IPS-18c (cell line): ENCODE measurements around the gene ZSWIM6.

Experiments used
- H3K4me3 ChIP-seq: 2 replicates; pipeline ENCODE4 v1.7.0; 2013; ENCODE audit warnings: low read depth, mild to moderate bottlenecking, low read length, moderate library complexity; ENCODE audit not compliant: insufficient read depth
- H3K9me3 ChIP-seq: one replicate; pipeline ENCODE4 v1.6.1; 2013; ENCODE audit warnings: mild to moderate bottlenecking, low read length, moderate library complexity; ENCODE audit not compliant: control insufficient read depth, insufficient read depth

The ZSWIM6 gene

DNA sequence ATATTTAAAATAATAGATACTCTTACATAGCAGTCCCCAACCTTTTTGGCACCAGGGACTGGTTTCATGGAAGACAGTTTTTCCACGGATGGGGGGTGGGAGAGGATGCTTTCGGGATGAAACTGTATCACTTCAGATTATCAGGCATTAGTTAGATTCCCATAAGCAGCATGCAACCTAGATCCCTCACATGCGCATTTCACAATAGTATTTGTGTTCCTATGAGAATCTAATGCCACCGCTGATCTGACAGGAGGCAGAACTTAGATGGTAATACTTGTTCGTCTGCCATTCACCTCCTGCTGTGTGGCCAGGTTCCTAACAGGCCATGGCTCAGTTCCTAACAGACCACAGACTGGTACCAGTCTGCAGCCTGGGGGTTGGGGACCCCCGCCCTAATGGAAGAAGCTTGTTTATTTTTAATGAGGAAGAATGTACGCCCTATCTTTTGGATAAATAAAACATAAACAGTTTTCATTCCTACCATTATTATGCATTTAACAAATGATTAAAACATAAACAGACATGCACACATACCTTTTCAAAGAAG is 187.7 kb downstream of the ZSWIM6 start:
- no peaks in the 10 kb centered on the region for H3K9me3 ChIP-seq
- H3K4me3 ChIP-seq: no peak overlapping the region

DNA sequence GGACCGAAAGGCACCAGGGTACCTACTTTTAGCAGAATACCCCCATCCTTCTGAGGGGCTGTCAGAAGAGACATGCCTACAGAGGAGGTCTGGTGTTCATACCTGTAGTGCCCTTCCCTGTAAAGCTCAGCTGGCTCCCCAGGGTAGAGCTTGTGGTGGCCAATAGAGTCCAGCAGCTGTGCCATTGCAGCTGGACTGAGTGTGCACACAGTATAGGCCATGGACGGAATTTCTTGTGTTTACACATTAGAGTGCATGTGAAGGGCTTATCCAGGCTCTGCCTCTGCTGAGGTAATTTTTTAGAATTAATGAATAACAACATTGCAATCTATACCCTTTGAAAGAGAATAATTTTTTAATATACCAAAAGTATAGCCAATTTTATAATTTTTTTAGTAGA is 191.0 kb downstream of the ZSWIM6 start:
- Histone ChIP-seq H3K4me3 (no peak overlapping the region), H3K9me3 (no peaks in the 10 kb centered on the region)

DNA sequence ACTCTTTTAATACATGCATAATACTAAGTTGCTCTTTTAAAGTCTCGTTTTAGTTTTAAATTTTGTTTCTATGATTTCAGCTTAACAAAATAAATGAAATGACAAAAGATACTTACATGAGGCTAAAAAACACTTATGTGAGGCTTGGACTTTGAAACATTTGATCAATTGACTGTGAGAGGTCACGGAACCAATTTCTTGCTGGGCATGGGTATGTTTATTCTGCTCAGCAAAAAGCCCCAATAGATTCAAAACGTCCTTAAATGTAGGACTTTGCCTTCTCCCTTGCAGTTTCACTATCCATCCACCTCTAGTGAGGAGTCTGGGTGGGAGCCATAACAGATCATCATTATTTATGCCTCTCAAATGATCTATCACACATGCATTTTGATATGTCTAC is 191.9 kb downstream of the ZSWIM6 start:
- Histone ChIP-seq H3K9me3 (no peaks in the 10 kb centered on the region), H3K4me3 (no peak overlapping the region)

DNA sequence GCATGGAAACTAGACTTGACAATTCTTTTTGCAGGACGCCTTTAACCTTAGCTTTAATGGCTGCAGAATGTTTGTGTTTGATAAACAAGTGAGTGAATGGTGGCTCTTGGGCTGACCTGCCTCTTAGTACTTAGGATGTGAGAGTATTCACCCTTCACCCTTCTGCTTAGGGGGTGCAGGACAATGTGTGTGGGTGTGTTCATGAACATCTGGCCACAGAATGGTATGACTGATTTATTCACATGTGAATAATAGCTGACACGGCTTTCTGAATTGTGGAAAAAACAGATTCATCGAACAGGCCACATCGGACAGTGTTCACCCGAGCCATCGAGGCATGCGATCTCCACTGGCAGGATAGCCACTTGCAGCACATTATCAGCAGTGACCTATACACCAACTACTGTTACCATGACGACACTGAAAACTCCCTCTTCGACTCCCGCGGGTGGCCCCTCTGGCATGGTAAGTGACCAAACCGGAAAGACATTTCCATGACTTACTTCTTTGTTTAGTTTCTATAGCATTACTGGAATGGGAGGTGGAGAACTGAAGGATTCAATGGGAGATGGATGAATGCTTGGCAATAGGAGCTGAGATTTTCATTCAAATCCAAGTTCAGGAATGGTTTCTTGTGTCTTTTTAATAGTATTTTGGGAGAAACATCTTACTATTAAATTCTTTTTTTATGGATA is 193.6 kb downstream of the ZSWIM6 start:
- Histone ChIP-seq H3K4me3 (no peak overlapping the region), H3K9me3 (no peaks in the 10 kb centered on the region)

DNA sequence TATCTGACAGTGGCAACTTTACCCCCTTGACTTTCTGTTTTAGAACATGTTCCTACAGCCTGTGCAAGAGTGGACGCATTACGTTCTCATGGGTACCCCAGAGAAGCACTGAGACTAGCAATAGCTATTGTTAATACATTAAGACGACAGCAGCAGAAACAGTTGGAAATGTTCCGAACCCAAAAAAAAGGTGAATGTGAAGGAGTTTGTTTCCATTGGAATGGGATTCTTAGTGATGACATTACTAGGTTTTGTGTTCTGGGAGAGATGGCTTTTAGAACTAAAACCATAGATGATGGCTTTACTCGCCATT is 194.1 kb downstream of the ZSWIM6 start:
- Histone ChIP-seq H3K9me3 (no peaks in the 10 kb centered on the region), H3K4me3 (no peak overlapping the region)

DNA sequence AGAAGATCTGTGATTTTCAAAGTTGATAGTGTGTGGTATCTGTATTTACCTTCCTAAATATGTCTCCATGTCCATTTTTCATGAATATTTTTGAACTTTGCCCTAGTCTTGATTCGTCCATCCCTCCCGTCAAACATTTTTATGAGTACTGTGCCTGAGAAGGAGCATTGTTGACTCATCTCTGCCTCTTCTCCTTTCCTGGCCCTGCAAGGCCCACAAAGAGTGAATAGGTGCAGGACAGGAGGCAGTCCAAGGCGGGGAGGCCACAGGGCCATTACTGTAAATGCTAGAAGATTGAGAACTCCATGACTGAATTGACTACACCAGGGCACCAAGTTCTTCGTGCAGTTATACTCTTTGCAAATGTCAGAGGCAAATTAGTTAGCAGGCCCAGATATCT is 200.9 kb downstream of the ZSWIM6 start:
- H3K9me3 ChIP-seq: no peaks in the 10 kb centered on the region
- no peak overlapping the region for H3K4me3 ChIP-seq

DNA sequence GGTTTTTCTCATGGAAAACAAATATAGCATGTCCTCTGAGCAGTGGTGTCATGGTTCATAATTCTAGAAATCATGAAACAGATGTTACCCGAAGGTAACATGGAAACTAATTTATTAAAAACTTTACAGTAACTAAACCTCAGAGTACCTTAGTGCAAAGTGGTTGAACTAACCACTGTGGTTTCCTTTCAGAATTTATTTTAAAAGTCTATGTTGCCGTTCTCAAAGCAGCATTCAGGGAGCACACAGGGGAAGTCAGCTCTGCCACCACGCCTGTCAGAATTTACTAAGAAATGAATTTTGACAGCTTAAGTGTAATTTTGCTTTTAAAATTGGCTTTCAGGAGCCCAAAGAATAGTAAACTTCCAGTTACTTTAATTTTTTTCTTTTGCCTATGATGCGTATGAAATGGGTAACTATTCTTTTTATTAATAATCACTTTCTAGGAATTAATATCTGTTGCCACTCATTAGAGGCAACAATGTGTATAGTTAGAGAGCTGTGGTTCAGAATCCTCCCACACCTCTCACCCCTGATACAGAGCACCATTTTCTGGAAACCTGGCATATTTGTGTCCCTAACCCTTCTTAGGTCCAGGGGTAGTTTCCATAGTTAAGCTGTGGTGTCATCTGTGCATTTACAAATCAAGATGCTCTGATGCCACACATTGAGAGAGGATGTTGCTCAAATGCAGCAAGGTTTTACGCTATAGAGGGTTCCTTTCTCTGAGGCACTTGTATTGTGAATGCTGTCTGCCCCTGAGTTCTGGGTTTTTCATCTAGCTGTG is 202.6 kb downstream of the ZSWIM6 start:
- Histone ChIP-seq H3K4me3 (no peak overlapping the region), H3K9me3 (no peaks in the 10 kb centered on the region)

DNA sequence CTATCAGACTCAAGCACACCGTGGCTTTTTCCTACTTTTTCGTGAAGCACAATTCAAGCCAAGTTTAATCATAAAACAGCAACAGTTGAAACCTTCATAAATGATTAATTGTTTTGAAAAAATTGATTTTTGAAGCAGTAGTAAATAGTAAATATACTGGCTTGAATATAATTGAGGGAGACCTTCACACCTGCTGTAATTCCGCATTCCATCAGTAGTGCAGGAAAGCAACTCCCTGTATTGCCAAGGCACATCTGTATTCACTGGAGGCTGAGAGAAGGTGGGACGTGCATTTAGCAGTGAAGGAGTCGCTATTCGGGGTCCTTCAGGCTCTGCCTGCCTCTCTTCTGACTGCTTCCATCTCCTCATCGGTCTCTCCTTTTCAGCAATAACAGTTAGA is 203.8 kb downstream of the ZSWIM6 start:
- Histone ChIP-seq H3K9me3 (no peaks in the 10 kb centered on the region), H3K4me3 (no peak overlapping the region)

DNA sequence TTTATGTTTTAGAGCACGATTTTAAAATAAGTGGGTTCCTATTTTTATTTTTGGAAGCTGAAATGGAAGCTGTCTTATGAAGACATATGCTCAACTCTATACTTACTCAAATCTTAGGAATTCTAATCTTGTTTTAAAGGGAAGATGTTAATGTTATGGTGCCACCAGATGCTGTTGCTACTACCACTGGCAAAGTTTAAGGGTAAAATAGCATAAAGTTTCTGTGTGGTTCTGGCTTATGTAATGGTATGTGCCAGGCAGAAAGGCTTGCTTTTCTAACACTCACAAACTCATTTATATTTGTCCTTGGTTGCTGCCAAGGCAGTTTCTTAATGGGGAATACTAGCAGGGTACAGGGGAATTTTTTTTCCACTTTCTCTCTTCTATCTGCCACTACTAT is 204.9 kb downstream of the ZSWIM6 start:
- no peaks in the 10 kb centered on the region for H3K9me3 ChIP-seq
- H3K4me3 ChIP-seq: no peak overlapping the region

DNA sequence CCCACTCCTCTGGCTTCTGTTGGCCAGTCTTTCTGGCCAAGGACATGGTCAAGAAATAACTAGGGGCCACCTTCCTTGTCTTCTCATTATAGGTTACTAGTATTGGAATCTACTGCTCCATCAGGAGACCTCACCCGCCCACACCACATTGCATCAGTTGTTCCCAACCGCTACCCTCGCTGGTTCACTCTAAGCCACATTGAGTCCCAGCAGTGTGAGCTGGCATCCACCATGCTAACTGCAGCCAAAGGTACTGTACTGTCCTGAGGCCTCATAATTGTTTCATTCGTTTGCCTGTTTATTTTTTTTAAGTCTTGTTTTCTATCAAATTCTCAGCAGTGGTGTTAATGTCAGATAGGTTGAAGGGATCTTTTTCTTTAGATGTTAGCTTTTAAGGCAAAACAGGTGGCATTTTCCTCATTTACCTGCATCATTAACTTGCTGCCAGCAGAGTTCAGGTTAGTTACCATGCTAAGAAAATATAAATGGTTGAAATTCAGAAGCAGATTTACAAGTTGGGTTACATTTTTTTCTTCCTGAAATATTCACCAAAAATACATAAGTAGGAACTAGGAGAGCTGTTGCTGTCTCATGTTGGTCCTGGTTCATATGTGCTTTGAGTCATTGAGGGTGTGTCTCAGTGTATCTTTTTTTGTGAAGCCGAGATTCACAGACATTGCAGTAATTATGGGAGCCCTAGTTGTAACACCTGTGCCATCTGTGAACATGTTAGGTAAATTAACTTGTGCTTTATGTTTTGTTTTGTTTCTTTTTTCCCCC is 206.9 kb downstream of the ZSWIM6 start:
- no peak overlapping the region for H3K4me3 ChIP-seq
- H3K9me3 ChIP-seq: no peaks in the 10 kb centered on the region

DNA sequence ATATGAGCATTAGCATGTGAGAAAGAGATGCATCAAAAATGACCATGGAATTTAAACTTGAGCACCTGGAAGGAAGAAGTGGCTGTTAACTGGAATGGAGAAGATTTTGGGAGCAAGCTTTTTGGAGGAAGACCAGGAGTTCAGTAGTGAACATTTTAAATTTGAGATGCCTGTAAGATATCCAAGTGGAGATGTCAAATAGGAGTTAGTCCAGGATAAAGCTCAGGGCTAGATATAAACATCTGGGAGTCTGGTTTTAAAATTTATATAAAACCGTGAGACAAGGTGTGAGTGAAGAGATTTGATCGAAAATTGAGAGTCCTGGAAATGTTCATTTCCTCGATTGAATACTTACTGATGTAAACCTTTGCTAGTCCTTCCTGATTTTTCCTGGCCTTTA is 217.5 kb downstream of the ZSWIM6 start:
- Histone ChIP-seq H3K9me3 (no peaks in the 10 kb centered on the region), H3K4me3 (no peak overlapping the region)

DNA sequence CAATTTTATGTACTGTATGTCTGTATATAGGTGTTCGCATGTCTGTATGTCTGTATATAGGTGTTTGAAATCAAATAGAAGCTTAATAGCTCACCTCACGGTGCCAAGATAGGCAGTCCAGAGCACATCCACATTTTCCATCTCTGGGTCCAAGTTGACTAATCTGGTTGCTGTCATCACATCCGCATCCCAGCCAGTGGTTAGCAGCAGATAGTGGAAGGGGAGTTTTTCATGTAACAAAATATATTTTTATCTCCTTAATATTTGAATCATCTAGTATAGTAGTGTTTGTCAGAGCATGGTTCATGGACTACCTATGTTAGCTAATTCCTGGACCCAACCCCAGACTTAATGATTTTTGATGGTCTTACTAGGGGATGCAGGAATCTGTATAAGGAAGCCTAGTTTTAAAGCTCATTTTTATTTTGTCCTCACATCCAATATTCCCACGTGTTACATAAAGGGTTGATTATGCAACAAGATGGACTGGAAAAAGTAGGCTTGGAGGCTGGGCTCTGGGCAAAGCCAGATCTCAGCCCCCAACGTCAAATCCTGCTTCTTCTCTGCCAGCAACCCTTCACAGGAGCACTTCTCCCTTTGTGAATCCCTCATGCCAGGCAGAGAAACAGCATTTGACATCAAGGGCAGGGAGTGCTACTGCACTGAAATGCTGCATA is 219.7 kb downstream of the ZSWIM6 start:
- Histone ChIP-seq H3K9me3 (no peaks in the 10 kb centered on the region), H3K4me3 (no peak overlapping the region)

DNA sequence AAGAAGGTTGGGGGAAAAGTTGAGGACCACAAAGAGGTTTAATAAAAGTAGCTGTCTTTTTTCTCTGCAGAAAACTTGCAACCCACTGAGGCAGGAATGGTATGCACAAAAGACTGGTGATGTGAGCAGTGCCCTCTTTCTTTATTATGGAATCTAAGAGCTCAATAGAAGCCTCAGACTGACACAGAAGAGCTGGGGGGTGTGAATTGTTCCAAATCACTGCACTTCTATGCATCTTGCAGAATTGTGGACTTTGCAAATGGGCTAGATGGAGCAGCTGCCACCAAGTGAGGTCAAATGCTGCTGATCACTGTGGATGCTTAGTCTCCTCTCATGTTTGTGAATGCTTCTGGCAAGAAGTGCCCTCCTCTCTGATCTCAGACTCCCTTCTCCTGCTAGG is 227.1 kb downstream of the ZSWIM6 start:
- H3K4me3 ChIP-seq: no peak overlapping the region
- no peaks in the 10 kb centered on the region for H3K9me3 ChIP-seq

DNA sequence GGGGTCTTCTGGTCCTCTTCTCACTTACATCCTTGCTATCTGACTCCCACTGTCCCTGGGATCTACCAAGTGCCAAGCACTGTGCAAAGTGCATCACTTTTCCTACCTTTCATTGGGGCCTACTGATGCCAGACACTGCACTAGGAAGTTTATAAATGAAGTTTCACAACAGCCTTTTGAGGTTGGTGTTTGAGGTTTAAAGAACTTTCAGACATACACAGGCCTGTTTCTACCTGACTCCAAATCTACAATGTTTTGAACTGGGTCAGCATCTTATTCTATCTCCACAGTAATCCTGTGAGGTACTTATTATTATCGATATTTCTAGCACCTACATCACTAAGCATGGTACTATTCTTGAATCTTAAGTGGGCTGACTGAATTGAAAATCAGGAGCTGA is 227.7 kb downstream of the ZSWIM6 start:
- no peaks in the 10 kb centered on the region for H3K9me3 ChIP-seq
- no peak overlapping the region for H3K4me3 ChIP-seq

DNA sequence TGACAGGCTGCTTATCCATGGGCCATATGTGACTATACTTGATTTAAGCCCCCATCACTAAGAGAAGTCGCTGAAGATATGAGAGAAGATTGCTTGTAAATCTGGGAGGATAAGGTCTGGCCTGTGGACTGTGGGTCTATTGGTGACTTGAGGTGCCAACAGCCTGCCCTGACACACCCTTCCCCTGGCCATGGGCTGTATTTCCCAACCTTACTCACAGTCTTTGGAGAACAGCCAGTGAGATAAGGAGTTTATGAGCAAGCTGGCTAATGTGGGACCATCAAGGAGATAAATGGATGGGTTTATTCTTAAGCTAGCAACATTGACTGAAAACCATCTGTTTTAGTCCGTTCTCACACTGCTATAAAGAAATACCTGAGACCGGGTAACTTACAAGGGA is 231.3 kb downstream of the ZSWIM6 start:
- Histone ChIP-seq H3K9me3 (no peaks in the 10 kb centered on the region), H3K4me3 (no peak overlapping the region)

DNA sequence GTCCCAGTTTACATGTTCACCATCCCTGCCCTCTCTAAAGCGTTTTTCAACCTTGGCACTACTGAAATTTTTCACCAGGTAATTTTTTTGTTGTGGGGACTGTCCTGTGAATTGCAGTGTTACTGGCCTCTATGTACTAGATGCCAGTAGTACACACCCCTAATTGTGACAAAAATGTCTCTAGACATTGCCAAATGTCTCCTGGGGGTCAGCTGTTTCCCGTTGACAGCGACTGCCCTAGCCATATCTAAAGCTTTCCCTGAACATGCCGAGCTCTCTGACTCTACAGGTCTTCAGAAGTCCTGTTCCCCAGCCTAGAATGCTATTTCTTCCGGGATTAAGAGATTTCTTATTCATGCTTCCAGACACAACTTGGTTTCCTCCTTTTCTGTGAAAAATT is 235.3 kb downstream of the ZSWIM6 start:
- H3K4me3 ChIP-seq: no peak overlapping the region
- H3K9me3 ChIP-seq: no peaks in the 10 kb centered on the region

DNA sequence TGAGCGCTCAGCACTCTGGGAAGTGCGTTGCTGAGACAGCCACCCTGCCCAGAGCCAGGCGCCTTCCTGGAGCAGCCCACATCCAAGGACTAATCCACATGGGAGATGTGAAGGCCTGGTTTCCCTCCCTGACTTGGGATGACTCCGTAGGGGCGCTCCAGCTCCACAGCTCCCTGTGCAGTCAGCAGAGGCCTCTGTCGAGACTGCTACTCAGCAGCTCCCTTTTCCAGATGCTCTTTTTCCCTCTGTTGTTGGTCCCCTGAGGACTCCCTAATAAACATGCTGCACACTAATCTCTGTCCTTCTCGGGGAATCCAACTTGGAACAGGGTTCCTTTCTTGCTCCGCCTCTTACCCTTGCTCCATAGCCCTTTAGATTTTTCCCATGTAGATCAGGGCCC is 237.3 kb downstream of the ZSWIM6 start:
- no peak overlapping the region for H3K4me3 ChIP-seq
- H3K9me3 ChIP-seq: no peaks in the 10 kb centered on the region
